SK-N-SH treated with all-trans-retinoic acid at 6 μM for 48 hours (cell line): ENCODE measurements around the gene SDC3.

Experiments used
- ATAC-seq: fragments of 200-7000 bp; cut with Tn5 transposase; 3 replicates; pipeline ENCODE4 v1.9.1; 2020; ENCODE audit warnings: mild to moderate bottlenecking, moderate library complexity
- ARNTL ChIP-seq: fragments of 450-650 bp; formaldehyde crosslinking; IDR thresholded peaks from 2 replicates; pipeline ENCODE4 v1.5.0; 2020; ENCODE audit warnings: low read depth, mild to moderate bottlenecking, moderate library complexity, borderline replicate concordance
- BACH2 ChIP-seq: fragments of 250-450 bp; sonication (Bioruptor Pico); IDR thresholded peaks from 2 replicates; pipeline ENCODE4 v1.9.0; 2021; ENCODE audit warnings: mild to moderate bottlenecking, borderline replicate concordance
- CREB5 ChIP-seq: fragments of 250-450 bp; sonication (Bioruptor Pico); IDR thresholded peaks from 2 replicates; pipeline ENCODE4 v1.5.1; 2020; ENCODE audit warnings: low read depth, mild to moderate bottlenecking, moderate library complexity
- CSDC2 ChIP-seq: fragments of 250-450 bp; sonication (Bioruptor Pico); IDR thresholded peaks from 2 replicates; pipeline ENCODE4 v1.5.0; 2020; ENCODE audit warnings: mild to moderate bottlenecking, moderate library complexity
- CSRNP3 ChIP-seq: fragments of 250-450 bp; sonication (Bioruptor Pico); IDR thresholded peaks from 2 replicates; pipeline ENCODE4 v1.5.1; 2021; ENCODE audit warnings: mild to moderate bottlenecking, moderate library complexity
- ESRRG ChIP-seq: fragments of 250-450 bp; sonication (Bioruptor Pico); IDR thresholded peaks from 2 replicates; pipeline ENCODE4 v1.6.1; 2021; ENCODE audit warnings: mild to moderate bottlenecking
- GLIS3 ChIP-seq: fragments of 250-450 bp; sonication (Bioruptor Pico); IDR thresholded peaks from 2 replicates; pipeline ENCODE4 v1.5.0; 2020; ENCODE audit warnings: mild to moderate bottlenecking, moderate library complexity
- ISL1 ChIP-seq: fragments of 250-450 bp; sonication (Bioruptor Pico); IDR thresholded peaks from 2 replicates; pipeline ENCODE4 v2.1.2; 2022; ENCODE audit warnings: mild to moderate bottlenecking, moderate library complexity
- PATZ1 ChIP-seq: fragments of 250-450 bp; sonication (Bioruptor Pico); IDR thresholded peaks from 2 replicates; pipeline ENCODE4 v1.8.0; 2020; ENCODE audit warnings: mild to moderate bottlenecking, moderate library complexity, borderline replicate concordance
- POU6F1 ChIP-seq: fragments of 250-450 bp; sonication (Bioruptor Pico); IDR thresholded peaks from 2 replicates; pipeline ENCODE4 v1.8.0; 2021; ENCODE audit warnings: low read depth, mild to moderate bottlenecking, moderate library complexity, borderline replicate concordance
- PPARA ChIP-seq: fragments of 250-450 bp; sonication (Bioruptor Pico); IDR thresholded peaks from 2 replicates; pipeline ENCODE4 v1.5.0; 2020; ENCODE audit warnings: mild to moderate bottlenecking, borderline replicate concordance
- RARB ChIP-seq: fragments of 250-450 bp; sonication (Bioruptor Pico); IDR thresholded peaks from 2 replicates; pipeline ENCODE4 v1.8.0; 2021; ENCODE audit warnings: mild to moderate bottlenecking, moderate library complexity
- TCF4 ChIP-seq: fragments of 250-450 bp; sonication (Bioruptor Pico); IDR thresholded peaks from 2 replicates; pipeline ENCODE4 v1.8.0; 2021; ENCODE audit warnings: mild to moderate bottlenecking, moderate library complexity, borderline replicate concordance
- TOX ChIP-seq: fragments of 250-450 bp; sonication (Bioruptor Pico); IDR thresholded peaks from 2 replicates; pipeline ENCODE4 v1.8.0; 2021; ENCODE audit warnings: mild to moderate bottlenecking, moderate library complexity, borderline replicate concordance
- TSHZ2 ChIP-seq: fragments of 250-450 bp; sonication (Bioruptor Pico); IDR thresholded peaks from 2 replicates; pipeline ENCODE4 v1.5.0; 2020; ENCODE audit warnings: mild to moderate bottlenecking, moderate library complexity
- ZC3H10 ChIP-seq: fragments of 250-450 bp; sonication (Bioruptor Pico); IDR thresholded peaks from 2 replicates; pipeline ENCODE4 v1.5.1; 2021; ENCODE audit warnings: mild to moderate bottlenecking, moderate library complexity
- ZFP3 ChIP-seq: fragments of 250-450 bp; sonication (Bioruptor Pico); IDR thresholded peaks from 2 replicates; pipeline ENCODE4 v1.5.0; 2020; ENCODE audit warnings: mild to moderate bottlenecking, moderate library complexity
- ZFP30 ChIP-seq: fragments of 450-650 bp; formaldehyde crosslinking; IDR thresholded peaks from 2 replicates; pipeline ENCODE4 v1.5.0; 2022; ENCODE audit warnings: mild to moderate bottlenecking, moderate library complexity
- ZNF565 ChIP-seq: fragments of 450-650 bp; formaldehyde crosslinking; conservative IDR thresholded peaks from 2 replicates; pipeline ENCODE4 v1.5.0; 2020; ENCODE audit warnings: low read depth, mild to moderate bottlenecking, moderate library complexity
- ZNF70 ChIP-seq: fragments of 450-650 bp; formaldehyde crosslinking; IDR thresholded peaks from 2 replicates; pipeline ENCODE4 v1.5.0; 2020; ENCODE audit warnings: mild to moderate bottlenecking, moderate library complexity
- ZNF8 ChIP-seq: fragments of 450-650 bp; formaldehyde crosslinking; IDR thresholded peaks from 2 replicates; pipeline ENCODE4 v1.5.0; 2020; ENCODE audit warnings: mild to moderate bottlenecking, moderate library complexity

The SDC3 gene

GRCh38 chr1:30875916-30876315 lies 32.6 kb downstream of the SDC3 start:
- TF ChIP-seq ARNTL: no peak
- TF ChIP-seq ESRRG (CRISPR knock-in tag): no peak
- no peak for TF ChIP-seq ZNF565 (CRISPR knock-in tag)
- no peak for TF ChIP-seq PPARA (CRISPR knock-in tag)
- TF ChIP-seq POU6F1: no peak
- no peak for TF ChIP-seq RARB (CRISPR knock-in tag)
- no peak for TF ChIP-seq TCF4 (CRISPR knock-in tag)
- no peak for TF ChIP-seq CSRNP3 (CRISPR knock-in tag)
- no peak for TF ChIP-seq ISL1 (CRISPR knock-in tag)
- no peak for TF ChIP-seq ZC3H10 (CRISPR knock-in tag)
- TF ChIP-seq ZFP30: no peak
- TF ChIP-seq TOX (CRISPR knock-in tag): no peak
- no peak for TF ChIP-seq BACH2
- TF ChIP-seq ZFP3 (CRISPR knock-in tag): no peak
- TF ChIP-seq GLIS3: no peak
- no peak for ATAC-seq

- no peak for ATAC-seq
- TF ChIP-seq CREB5 (CRISPR knock-in tag): no peak
- TF ChIP-seq ISL1 (CRISPR knock-in tag): no peak
- no peak for TF ChIP-seq GLIS3
- TF ChIP-seq PATZ1: no peak
- TF ChIP-seq, all 23 proteins: peak for 0
These were observed 33.4 kb downstream of the SDC3 start for GRCh38 chr1:30875197-30875596.

GRCh38 chr1:30874176-30874575 lies 34.4 kb downstream of the SDC3 start:
- no peak for TF ChIP-seq ZC3H10 (CRISPR knock-in tag)
- TF ChIP-seq, all 23 proteins: peak for 0
- no peak for ATAC-seq

- no peak for TF ChIP-seq TOX (CRISPR knock-in tag)
- TF ChIP-seq POU6F1: no peak
- TF ChIP-seq CSDC2: no peak
- no peak for TF ChIP-seq ZNF70 (CRISPR knock-in tag)
- no peak for TF ChIP-seq BACH2
- TF ChIP-seq ESRRG (CRISPR knock-in tag): no peak
- TF ChIP-seq TCF4 (CRISPR knock-in tag): no peak
- no peak for TF ChIP-seq GLIS3
- TF ChIP-seq CSRNP3 (CRISPR knock-in tag): no peak
- no peak for TF ChIP-seq ZNF565 (CRISPR knock-in tag)
- TF ChIP-seq TSHZ2 (CRISPR knock-in tag): no peak
- no peak for TF ChIP-seq PATZ1
- TF ChIP-seq ZNF8: no peak
- TF ChIP-seq RARB (CRISPR knock-in tag): no peak
- ATAC-seq: no peak
These were observed 35.7 kb downstream of the SDC3 start for GRCh38 chr1:30872948-30873263.
